Measurements from ENCODE around the gene TMIE.

TMIE gene

GRCh38 chr3:46668591-46668990, 32.6 kb upstream of the TMIE start:
- in situ Hi-C loops (cut with HindIII; ENCODE audit: low sequenced_read_pairs), result no loop called here

GRCh38 chr3:46669191-46669999, 31.8 kb upstream of the TMIE start:
- in situ Hi-C loops (cut with HindIII; ENCODE audit: low sequenced_read_pairs), result no loop called here

GRCh38 chr3:46670000-46670890, 30.9 kb upstream of the TMIE start:
- in situ Hi-C loops (cut with HindIII; ENCODE audit: low sequenced_read_pairs), result no loop called here

- in situ Hi-C loops (cut with HindIII; ENCODE audit: low sequenced_read_pairs), result no loop called here
These were observed 30.2 kb upstream of the TMIE start for GRCh38 chr3:46670891-46671427.

GRCh38 chr3:46671541-46672348, 29.4 kb upstream of the TMIE start:
- in situ Hi-C loops (cut with HindIII; ENCODE audit: low sequenced_read_pairs), result no loop called here

GRCh38 chr3:46672349-46672695, 28.9 kb upstream of the TMIE start:
- in situ Hi-C loops (cut with HindIII; ENCODE audit: low sequenced_read_pairs), result no loop called here

GRCh38 chr3:46673151-46674030, 27.8 kb upstream of the TMIE start:
- in situ Hi-C loops (cut with HindIII; ENCODE audit: low sequenced_read_pairs), result no loop called here

GRCh38 chr3:46674031-46674845, 27.0 kb upstream of the TMIE start:
- in situ Hi-C loops (cut with HindIII; ENCODE audit: low sequenced_read_pairs), result no loop called here

GRCh38 chr3:46675426-46675825, 25.8 kb upstream of the TMIE start:
- in situ Hi-C loops (cut with HindIII; ENCODE audit: low sequenced_read_pairs), result no loop called here

GRCh38 chr3:46675843-46676567, 25.2 kb upstream of the TMIE start:
- in situ Hi-C loops (cut with HindIII; ENCODE audit: low sequenced_read_pairs), result no loop called here

GRCh38 chr3:46676601-46677410, 24.4 kb upstream of the TMIE start:
- in situ Hi-C loops (cut with HindIII; ENCODE audit: low sequenced_read_pairs), result no loop called here

- in situ Hi-C loops (cut with HindIII; ENCODE audit: low sequenced_read_pairs), result no loop called here
These were observed 23.8 kb upstream of the TMIE start for GRCh38 chr3:46677411-46677726.

- in situ Hi-C loops (cut with HindIII; ENCODE audit: low sequenced_read_pairs), result no loop called here
These were observed 22.9 kb upstream of the TMIE start for GRCh38 chr3:46678280-46678679.

GRCh38 chr3:46679681-46680080, 21.5 kb upstream of the TMIE start:
- in situ Hi-C loops (cut with HindIII; ENCODE audit: low sequenced_read_pairs), result no loop called here

GRCh38 chr3:46680298-46680826, 20.8 kb upstream of the TMIE start:
- in situ Hi-C loops (cut with HindIII; ENCODE audit: low sequenced_read_pairs), result no loop called here

- in situ Hi-C loops (cut with HindIII; ENCODE audit: low sequenced_read_pairs), result no loop called here
These were observed 19.8 kb upstream of the TMIE start for GRCh38 chr3:46681387-46681786.

GRCh38 chr3:46681856-46682540, 19.2 kb upstream of the TMIE start:
- in situ Hi-C loops (cut with HindIII; ENCODE audit: low sequenced_read_pairs), result no loop called here
